Measurements from ENCODE around the gene IL18. TPM values are rescaled to one million over a fixed set of nuclear protein-coding genes. Genes with fewer than 3 reads are reported as not detected.

Gene IL18
- total RNA-seq, 1 experiment from 2014 or later = 0.31 TPM

DNA sequence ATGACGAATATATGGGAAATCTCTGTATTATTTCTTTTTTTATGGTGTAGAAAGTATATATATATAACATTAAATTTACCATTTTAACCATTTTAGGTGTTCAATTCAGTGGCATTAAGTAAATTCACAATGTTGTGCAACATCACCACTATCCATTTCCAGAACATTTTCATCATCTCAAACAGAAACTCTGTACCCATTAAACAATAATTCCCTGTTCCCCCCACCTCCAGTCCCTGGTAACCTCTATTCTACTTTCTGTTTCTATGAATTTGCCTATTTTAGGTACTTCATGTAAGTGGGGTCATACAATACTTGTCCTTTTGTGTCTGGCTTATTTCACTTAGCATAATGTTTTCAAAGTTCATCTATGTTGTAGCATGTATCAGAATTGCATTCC is 47.0 kb upstream of the IL18 start:
- no peak overlapping the region for H3K4ac ChIP-seq (ENCODE audit: low read depth, low read length)
- WGBS (ENCODE audit: extremely low coverage, insufficient read length, low lambda C conversion rate) = no CpG with 5 or more reads among the region's 1 CpG
- no peak overlapping the region for H3K23ac ChIP-seq (ENCODE audit: insufficient read length, low read depth, low read length)
- H3K36me3 Mint-ChIP-seq (ENCODE audit: insufficient read depth in 1 of 3, low read depth in 3 of 3) = peaks cover 0 to 4% (median 0%) of the 10 kb centered on the region in 3 experiments; a peak in 1 of 7 replicates
- H3T11ph ChIP-seq (ENCODE audit: low read length) = no peak overlapping the region
- no peak overlapping the region for H2AK5ac ChIP-seq (ENCODE audit: insufficient read length, low read length)
- H2BK12ac ChIP-seq (ENCODE audit: insufficient read length, low read depth, low read length) = no peak overlapping the region
- no peaks in the 10 kb centered on the region for H3K4me1 Mint-ChIP-seq
- no peaks in the 10 kb centered on the region for H3K79me2 ChIP-seq (ENCODE audit: insufficient read depth, low read length)
- H3K9ac ChIP-seq (ENCODE audit: extremely low read depth, insufficient read length, low read length) = no peak overlapping the region
- no peaks in the 10 kb centered on the region for H3K4me1 ChIP-seq (ENCODE audit: insufficient read depth, low read length)
- H2BK5ac ChIP-seq (ENCODE audit: insufficient read length, low read length) = no peak overlapping the region
- H3K56ac ChIP-seq (ENCODE audit: insufficient read length, low read depth, low read length) = no peak overlapping the region
- H2AFZ ChIP-seq (ENCODE audit: low read length) = no peak overlapping the region
- H4K5ac ChIP-seq (ENCODE audit: insufficient read length, low read depth, low read length) = no peak overlapping the region
- no peak overlapping the region for H3K18ac ChIP-seq (ENCODE audit: insufficient read length, low read depth, low read length)
- no peak overlapping the region for H3K27ac Mint-ChIP-seq
- no peaks in the 10 kb centered on the region for H3K27me3 ChIP-seq (ENCODE audit: insufficient read depth, low read length)
- TF ChIP-seq, protein P1, sequence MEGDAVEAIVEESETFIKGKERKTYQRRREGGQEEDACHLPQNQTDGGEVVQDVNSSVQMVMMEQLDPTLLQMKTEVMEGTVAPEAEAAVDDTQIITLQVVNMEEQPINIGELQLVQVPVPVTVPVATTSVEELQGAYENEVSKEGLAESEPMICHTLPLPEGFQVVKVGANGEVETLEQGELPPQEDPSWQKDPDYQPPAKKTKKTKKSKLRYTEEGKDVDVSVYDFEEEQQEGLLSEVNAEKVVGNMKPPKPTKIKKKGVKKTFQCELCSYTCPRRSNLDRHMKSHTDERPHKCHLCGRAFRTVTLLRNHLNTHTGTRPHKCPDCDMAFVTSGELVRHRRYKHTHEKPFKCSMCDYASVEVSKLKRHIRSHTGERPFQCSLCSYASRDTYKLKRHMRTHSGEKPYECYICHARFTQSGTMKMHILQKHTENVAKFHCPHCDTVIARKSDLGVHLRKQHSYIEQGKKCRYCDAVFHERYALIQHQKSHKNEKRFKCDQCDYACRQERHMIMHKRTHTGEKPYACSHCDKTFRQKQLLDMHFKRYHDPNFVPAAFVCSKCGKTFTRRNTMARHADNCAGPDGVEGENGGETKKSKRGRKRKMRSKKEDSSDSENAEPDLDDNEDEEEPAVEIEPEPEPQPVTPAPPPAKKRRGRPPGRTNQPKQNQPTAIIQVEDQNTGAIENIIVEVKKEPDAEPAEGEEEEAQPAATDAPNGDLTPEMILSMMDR (conservative IDR thresholded peaks at IDR 0.05) = no peak
- no peak overlapping the region for H3K4me2 ChIP-seq (ENCODE audit: insufficient read depth, insufficient read length, low read length)
- peaks cover 4 to 5% of the 10 kb centered on the region in 2 experiments; a peak in 4 of 5 replicates for H3K9me3 Mint-ChIP-seq
- H4K91ac ChIP-seq (ENCODE audit: insufficient read length, low read depth, low read length) = no peak overlapping the region
- no peaks in the 10 kb centered on the region for H3K79me1 ChIP-seq (ENCODE audit: insufficient read depth, low read depth, low read length, poor library complexity, severe bottlenecking)
- H3K9me3 ChIP-seq (ENCODE audit: control insufficient read depth, low read depth, low read length) = no peaks in the 10 kb centered on the region
- no peak overlapping the region for H4K8ac ChIP-seq (replicated peaks; ENCODE audit: insufficient read length, low read depth, low read length)
- H3K4me3 Mint-ChIP-seq = no peak overlapping the region
- no peak for DNase-seq
- no peak overlapping the region for H2BK20ac ChIP-seq (ENCODE audit: low read depth, low read length, poor library complexity, severe bottlenecking)
- no peak overlapping the region for H3K27ac ChIP-seq (ENCODE audit: insufficient read length, low read depth, low read length)
- H3K27me3 Mint-ChIP-seq (ENCODE audit: low read depth) = peaks cover 13% of the 10 kb centered on the region
- H2BK120ac ChIP-seq (ENCODE audit: low read depth, low read length, poor library complexity, severe bottlenecking) = no peak overlapping the region
- no peaks in the 10 kb centered on the region for H4K20me1 ChIP-seq (ENCODE audit: control insufficient read depth, insufficient read depth, insufficient read length)
- no peaks in the 10 kb centered on the region for H3K23me2 ChIP-seq (ENCODE audit: insufficient read length, low read depth, low read length, poor library complexity, severe bottlenecking)
- no peak overlapping the region for H2BK15ac ChIP-seq (ENCODE audit: low read depth, low read length)
- no peak overlapping the region for H3K14ac ChIP-seq (ENCODE audit: insufficient read depth, low read length)

Measured in H9 (cell line).